NCI-H1436 treated with DMSO at 0.1 percent for 48 hours (cell line): ENCODE data around the gene CCDC85B.
"Not testable (repeated sequence)": the region's sequence is repeated elsewhere in the genome, so short reads cannot be mapped to it uniquely, and the experiment has no call there.

Experiments
- DNase-seq: peaks from one replicate; lab custom pipeline; 2025; lab: John Stamatoyannopoulos, UW

The CCDC85B gene

GRCh38 chr11:65887723-65888162 lies 2.7 kb upstream of the CCDC85B start:
- DNase-seq: no peak

GRCh38 chr11:65888163-65888814 lies 2.2 kb upstream of the CCDC85B start, which contains the start of gene FIBP:
Gene FIBP (minus strand): TSS chr11:65888471. CDS start chr11:65888418, 53 bp downstream.
- peak; percentile 73 for DNase-seq

GRCh38 chr11:65891219-65892136 lies 1.0 kb downstream of the CCDC85B start:
- no peak for DNase-seq

DNA sequence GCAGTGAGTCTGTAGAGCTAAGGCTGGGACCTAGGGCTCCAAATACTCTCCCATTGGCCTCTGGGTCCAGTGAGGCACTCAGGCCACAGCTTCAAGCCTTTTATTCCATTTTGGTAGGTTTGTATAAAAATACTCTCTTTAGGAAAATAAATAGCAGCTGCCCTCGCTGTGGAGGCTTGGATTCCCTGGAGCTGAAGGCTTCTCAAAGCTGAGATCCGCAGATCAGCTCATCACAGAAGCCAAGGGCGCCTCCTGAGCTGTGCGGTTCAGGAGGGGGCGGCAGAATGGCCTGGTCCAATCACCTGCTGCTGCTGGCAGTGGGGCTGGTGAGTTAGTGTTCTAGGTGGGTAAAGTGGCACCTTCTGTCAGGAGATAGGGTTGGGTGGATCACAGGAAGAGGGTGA lies 1.7 kb downstream of the CCDC85B start:
- DNase-seq: not testable (repeated sequence)

GRCh38 chr11:65892661-65893317 lies 2.3 kb downstream of the CCDC85B start:
- no peak for DNase-seq

GRCh38 chr11:65894034-65894591 lies 3.6 kb downstream of the CCDC85B start:
- DNase-seq: no peak

DNA sequence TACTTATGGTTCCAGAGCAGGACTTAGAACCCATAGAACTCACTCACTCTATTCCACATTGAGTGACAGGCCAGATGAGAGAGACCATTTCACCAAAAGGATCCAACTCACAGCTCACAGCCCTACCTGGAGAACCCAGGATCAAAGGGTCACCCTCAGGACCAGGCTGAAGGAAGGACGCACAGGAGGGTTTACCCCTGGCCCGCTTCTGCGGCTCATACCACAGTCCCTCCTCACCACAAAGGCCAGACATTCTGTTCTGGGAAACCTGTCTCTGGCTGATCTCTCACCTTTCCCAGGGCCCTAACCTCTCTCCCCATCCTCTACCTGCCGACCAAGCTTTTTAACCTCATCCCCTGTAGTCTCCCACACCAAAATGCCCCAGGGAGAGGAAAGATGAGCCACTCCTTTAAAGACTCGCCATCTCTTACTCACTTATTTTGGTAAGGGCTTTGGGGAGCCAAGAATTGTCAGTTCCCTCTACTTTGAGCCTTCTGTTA lies 5.1 kb downstream of the CCDC85B start:
- no peak for DNase-seq

DNA sequence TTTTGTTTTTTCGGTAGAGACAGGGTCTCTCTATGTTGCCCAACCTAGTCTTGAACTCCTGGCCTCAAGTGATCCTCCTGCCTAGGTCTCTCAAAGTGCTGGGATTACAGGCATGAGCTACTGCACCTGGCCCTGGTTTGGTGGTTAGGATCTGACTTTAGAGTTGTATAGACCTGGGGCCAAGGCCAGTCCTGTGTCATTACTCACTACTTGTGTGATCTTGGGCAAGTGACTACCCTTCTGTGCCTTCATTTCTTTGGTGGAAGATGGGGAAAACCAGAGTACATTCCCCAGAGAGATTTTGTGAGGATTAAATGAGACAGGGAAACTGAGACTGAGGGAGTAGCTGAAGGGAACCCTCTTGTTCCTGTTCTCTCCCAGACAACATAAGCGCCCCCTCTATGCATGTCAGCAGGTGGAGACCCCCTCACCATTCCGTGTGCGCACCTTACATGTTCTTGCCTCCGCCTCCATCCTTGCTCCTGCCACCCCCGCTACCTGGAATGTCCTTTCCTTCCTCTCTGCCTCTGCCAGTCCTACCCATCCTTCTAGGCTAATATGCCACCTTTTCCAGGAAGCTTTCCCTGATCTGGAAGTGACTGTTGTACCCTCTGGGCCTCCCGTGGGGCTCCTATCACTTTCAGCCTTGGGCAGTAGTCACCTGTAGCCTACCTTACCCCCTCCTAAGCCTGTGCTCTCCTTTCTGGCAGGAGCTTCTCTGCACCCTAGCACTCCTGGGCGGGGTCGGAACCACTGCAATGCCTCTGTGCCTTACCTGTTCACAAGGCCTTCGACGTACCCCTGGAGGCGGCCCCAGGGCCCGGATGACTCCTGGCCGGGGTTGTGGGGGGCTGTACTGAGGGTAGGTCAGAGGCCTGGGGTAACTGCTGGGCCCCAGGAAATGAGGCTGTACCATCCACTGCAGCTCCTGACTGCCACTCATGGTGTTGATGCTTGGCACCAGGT lies 5.8 kb downstream of the CCDC85B start:
- DNase-seq: no peak

GRCh38 chr11:65897020-65897471 lies 6.6 kb downstream of the CCDC85B start:
- no peak for DNase-seq

DNA sequence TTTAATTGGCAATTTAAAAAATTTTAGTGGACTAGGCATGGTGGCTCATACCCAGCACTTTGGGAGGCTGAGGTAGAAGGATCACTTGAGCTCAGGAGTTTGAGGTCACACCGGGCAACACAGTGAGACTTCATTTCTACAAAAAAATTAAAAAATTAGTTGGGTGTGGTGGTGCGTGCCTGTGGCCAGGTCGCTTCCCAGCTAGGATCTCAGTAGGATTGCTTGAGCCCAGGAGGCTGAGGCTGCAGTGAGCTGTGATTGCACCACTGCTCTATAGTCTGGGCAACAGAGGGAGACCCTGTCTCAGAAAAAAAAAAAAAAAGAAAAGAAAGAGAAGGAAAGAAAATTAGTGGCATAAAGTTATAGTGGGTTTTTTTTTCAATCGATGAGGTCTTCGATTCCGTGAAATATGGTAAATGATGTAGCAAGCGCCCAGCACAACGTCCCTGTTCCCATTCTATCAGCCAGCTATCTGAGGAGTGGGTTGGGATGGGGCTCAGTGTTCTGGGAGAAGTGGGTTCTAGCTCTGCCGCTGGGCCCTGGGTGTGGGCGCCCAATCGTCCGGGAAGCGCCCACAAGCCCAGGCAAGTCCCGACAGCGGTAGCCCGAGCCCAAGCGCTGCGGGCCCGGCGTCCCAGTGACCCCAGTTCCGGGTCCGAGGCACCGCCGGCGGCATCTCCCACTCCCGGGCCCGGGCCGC lies 8.3 kb downstream of the CCDC85B start:
- no peak for DNase-seq

DNA sequence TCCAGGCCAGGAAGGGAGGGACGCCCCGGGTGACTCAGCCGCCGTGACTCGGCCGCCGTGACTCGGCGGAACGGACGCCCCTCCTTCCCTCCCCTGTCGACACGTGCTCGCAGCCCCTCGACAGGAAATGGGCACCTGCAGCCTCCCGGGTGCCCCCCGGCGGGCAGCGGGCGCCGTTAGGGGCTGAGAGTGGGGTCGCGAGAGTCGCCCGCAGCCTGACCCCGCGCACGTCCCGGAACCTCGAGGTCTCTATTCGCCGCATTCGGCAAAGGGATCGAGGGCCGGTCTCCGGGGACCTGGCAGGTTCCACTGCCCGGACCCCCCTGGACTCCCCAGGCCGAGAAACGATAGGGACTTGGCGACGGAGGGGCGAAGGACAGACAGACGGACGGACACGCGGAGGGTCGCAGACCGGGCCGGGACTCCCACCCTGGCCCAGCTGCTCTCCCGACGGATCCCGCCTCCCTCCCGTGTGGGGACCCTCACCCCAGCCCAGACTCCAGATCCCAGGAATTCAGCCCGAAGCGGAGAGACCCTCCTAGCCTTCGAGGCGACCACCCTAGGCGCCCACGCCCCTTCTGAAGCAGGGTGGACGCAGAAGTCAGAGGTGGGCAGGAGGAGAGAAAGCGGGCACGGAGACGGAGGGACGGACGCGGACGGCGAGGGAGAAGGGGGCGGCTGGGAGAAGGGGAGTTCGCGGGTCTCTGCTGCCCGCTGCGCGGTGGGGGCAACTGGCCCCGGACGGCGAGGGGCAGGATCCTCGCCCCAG lies 9.1 kb downstream of the CCDC85B start:
- DNase-seq: no peak

DNA sequence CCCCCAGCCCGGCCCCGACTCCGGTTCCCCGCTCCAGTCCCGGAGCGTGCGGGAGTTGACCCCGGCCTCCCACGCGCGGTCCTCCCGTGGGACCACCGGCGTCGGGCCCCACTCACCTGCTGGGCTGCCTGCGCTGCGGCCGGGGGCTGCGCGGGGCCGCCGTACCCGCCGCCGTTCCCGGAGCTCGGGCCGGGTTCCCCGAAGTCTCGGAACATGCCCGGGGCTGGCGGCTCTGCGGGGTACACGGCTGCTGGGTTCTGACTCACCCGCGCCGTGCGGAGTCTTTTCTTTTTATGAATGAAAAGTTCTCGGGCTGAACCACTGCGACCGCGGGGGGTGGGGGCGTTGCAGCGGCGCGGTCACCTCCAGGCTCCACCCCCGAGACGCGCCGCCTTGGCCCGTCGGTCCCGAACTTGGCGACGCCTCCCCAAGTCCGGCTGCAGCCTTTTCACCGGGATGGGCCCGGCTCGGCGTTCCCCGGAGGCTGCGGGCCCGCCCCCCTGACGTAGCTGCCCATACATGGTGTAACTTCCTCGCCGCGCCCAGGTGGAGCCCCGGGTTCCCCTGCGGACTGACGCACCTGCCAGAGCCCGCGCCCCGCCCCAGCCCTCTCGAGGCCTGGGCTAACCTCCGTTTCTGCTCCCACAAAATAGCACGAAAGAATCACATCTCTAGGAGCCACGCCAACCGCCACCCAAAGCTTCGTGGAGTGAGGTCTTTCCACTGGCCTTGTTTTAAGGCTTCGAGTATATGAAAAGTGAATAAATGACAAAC lies 9.8 kb downstream of the CCDC85B start, which contains the start of gene FOSL1:
Gene FOSL1 (minus strand): TSS at position 264 of the 774 bp plus-strand sequence. CDS start 49 bp downstream, at position 215.
- peak; percentile 29 for DNase-seq

GRCh38 chr11:65900899-65901180 lies 10.4 kb downstream of the CCDC85B start:
- DNase-seq: no peak

DNA sequence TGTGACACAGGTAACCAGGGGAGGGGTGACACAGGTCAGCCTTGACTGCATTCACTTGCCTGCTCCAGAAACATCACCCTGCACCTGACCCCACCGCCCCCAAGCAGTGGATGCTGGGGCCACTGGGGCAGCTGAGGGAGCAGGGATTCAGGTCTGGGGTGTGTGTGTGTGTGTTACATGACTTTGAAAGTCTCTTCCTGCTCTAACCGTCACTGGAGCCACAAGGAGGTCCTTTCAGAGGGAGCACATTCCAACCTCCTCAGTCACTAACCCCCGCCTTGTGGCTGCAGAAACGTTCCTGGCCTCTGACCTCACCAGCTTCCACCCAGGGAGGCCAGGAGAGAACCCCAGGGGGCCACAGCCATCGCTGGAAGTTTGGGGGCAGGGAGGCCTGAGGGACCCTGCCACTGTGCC lies 12.6 kb downstream of the CCDC85B start:
- no peak for DNase-seq

DNA sequence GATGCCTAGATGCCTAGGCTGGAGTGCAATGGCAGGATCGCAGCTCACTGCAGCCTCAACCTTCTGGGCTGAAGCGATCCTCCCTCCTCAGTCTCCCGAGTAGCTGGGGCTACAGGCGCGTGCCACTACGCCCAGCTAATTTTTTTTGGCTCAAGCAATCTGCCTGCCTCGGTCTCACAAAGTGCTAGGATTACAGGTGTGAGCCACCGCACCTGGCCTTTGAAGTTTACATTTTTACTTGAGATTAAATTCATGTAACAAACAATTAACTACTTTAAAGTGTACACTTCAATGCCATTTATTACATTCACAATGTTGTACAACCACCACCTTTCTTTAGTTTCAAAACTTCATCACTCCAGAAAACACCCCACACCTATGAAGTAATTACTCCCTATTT lies 13.2 kb downstream of the CCDC85B start:
- DNase-seq: no peak

DNA sequence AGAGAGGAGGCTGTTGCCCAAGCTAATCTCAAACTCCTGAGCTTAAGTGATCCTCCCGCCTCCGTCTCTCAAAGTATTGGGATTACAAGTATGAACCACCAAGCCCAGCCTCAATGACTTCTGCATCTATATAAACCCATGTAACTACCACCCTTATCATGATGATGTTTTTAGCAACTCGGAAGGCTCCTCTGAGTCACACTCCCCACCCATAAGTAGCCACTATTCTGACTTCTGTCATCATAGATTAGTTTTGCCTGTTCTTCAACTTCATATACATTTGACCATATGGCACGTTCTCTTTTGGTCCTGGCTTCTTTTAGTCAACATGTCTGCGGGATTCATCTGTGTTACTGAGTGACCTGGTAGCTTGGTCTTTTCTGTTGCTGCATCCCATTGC lies 16.1 kb downstream of the CCDC85B start:
- DNase-seq: no peak

DNA sequence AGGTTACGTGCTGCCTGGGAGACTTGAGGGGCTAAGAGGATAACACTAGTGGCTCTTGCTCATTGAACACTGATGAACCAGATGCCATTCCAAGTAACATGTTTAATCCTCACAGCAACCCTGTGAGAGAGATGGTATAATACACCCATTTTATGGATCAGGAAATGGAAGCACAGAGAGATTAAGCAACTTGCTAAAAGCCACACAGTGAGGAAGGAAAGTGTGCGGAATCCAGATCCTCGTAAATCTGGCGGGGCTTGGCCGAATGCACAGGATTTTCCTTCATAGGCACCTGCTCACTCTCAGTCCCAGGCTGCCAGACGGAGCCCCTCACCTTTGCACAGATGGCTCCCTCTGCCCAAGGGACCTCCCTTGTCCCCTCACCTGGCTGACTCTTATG lies 17.4 kb downstream of the CCDC85B start:
- no peak for DNase-seq

DNA sequence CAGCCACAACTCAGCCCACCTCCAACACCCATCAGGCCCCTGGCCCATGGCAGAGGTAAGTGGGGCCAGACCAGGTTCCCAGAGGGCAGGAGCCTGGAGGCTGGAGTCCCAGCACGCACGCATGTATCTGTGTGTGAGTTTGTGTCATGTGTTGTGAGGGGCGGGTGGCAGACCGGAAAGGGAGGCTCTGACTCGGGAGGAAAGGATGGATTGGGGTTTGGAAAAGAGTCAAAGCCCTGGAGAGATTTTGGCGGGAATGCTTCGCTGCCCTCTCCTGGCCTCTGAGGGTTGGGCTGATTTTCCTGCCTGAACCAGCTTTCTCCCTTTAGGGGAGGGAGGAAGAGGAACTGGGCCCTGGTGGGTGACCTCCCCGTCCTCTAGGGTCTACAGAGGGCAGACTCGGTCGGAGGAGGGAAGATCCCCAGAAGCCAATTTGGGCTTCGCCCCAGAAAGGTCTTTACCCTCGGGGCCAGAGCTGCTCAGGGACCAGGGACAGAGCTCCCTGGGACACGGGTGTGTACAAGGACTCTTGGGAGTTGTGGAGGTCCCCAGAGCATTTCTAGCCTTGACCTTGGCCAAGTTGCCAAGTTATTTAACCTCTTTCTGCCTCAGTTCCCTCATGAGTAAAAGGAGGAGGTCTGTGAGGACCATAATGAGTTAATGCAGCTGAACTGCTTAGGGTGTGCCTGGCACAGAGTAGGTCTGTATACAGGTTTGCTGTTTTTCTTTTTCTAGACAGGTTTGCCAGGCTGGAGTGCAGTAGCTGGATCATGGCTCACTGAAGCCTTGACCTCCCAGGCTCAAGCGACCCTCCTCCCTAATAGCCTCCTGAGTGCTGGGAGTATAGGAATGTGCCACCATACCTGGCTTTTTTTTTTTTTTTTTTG lies 21.5 kb downstream of the CCDC85B start:
- DNase-seq: no peak
